Measurements from ENCODE around the gene OPRM1.

Gene OPRM1

DNA sequence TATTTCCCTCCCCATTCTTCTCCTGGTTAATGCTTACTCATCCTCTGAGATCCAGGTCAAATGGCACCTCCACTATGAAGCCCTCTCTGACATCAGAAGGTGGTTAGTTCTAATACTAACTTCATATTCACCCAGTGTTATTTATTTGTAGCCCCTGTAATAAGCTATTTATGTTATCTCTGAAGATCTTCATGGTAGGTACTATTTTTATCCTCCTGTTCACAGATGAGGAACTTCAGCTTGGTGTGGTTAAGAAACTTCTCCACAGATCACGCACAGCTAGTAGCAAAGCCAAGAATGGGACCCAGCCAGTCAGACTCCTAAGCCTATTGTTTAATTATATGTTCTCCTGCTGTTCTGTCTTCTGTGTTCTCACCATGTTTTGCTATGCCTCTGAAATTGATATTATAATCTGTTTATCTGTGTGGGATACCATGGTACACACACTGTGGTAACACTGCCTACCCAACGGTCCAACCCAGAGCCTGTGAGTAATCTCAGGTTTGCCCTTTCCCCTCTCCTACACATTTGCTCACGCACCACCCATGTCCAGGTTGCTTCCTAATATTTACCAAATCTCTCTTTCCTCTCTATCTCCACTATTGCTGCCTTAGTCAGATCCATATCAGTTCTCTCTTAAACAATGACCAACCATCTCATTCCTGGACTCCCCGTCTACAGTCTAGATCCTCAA is 219.2 kb downstream of the OPRM1 start:
- CTCF ChIA-PET, result interaction anchor here (1.7 kb wide), 1 partner anchor 19 kb away, joined by 5 read pairs; no protein-coding TSS in a partner anchor
- Mint-ChIP-seq H3K4me3 (no peak overlapping the region), H3K27ac (no peak overlapping the region), H3K9me3 (peaks cover 21% of the 10 kb centered on the region), H3K27me3 (no peaks in the 10 kb centered on the region), H3K36me3 (peaks cover 11% of the 10 kb centered on the region), H3K4me1 (peaks cover 17% of the 10 kb centered on the region)
- DNase-seq, result no peak

DNA sequence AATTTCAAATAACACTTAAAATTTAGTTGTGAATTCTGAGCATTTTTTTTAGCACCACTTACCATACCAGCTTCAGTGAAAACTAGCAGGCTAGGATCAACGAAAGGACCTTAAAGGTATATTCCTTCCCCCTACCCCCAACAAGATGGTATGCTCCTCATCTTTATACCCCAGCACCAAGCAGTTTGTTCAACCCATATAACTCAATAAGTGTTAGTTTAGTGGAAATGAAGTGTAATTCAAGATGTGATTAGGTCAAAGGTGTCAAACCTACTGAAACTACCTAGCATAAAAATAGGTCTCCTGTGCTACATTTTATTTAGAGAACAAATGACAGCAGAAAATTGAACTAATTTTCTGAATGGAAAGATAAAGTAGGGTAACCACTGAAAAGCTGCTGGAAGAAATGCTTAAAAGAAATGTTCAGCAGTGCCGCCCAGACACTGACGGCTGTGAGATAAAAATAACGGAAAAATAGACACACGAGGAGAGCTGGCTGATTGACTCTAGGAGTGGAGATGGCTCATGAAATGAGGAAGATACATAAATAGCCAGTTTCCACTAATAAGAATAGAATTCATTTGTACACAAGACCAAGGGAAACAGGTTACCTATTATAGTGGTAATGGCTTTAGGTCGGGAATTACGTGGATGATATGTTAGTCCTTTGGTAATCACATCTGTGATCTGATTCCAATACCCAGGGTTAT is 222.8 kb downstream of the OPRM1 start:
- H3K36me3 Mint-ChIP-seq, result peaks cover 3% of the 10 kb centered on the region
- H3K4me1 Mint-ChIP-seq, result peaks cover 26% of the 10 kb centered on the region
- H3K27me3 Mint-ChIP-seq, result no peaks in the 10 kb centered on the region
- H3K4me3 Mint-ChIP-seq, result no peak overlapping the region
- no peak overlapping the region for H3K27ac Mint-ChIP-seq
- DNase-seq, result no peak
- CTCF ChIA-PET, result interaction anchor here (1.2 kb wide), 1 partner anchor 107 kb away, joined by 3 read pairs; no protein-coding TSS in a partner anchor
- peaks cover 8% of the 10 kb centered on the region for H3K9me3 Mint-ChIP-seq

GRCh38 chr6:154266560-154267099 is 227.6 kb downstream of the OPRM1 start:
- Mint-ChIP-seq H3K9me3 (peaks cover 3% of the 10 kb centered on the region), H3K27me3 (peaks cover 8% of the 10 kb centered on the region), H3K36me3 (peaks cover 2% of the 10 kb centered on the region), H3K27ac (peak overlapping the region; percentile 47), H3K4me1 (peaks cover 28% of the 10 kb centered on the region), H3K4me3 (no peak overlapping the region)
- CTCF ChIA-PET, result interaction anchor here (1.1 to 1.8 kb wide), 4 partner anchors 10 to 110 kb away, joined by 4 to 6 read pairs (median 4); no protein-coding TSS in a partner anchor
- DNase-seq, result no peak

GRCh38 chr6:154267508-154268106 is 228.6 kb downstream of the OPRM1 start:
- Mint-ChIP-seq H3K4me1 (peaks cover 28% of the 10 kb centered on the region), H3K4me3 (no peak overlapping the region), H3K27ac (peak overlapping the region; percentile 60), H3K27me3 (peaks cover 8% of the 10 kb centered on the region), H3K36me3 (peaks cover 2% of the 10 kb centered on the region), H3K9me3 (peaks cover 3% of the 10 kb centered on the region)
- no peak for DNase-seq
- CTCF ChIA-PET, result interaction anchor here (0.7 to 1.3 kb wide), 5 partner anchors 9 to 827 kb away, joined by 3 to 5 read pairs (median 4); no protein-coding TSS in a partner anchor

- CTCF ChIA-PET, result interaction anchor here (1.2 kb wide), 1 partner anchor 112 kb away, joined by 3 read pairs; no protein-coding TSS in a partner anchor
- Mint-ChIP-seq H3K27me3 (peaks cover 8% of the 10 kb centered on the region), H3K4me3 (no peak overlapping the region), H3K27ac (peak overlapping the region; percentile 34), H3K4me1 (peaks cover 28% of the 10 kb centered on the region), H3K9me3 (peaks cover 3% of the 10 kb centered on the region), H3K36me3 (peaks cover 4% of the 10 kb centered on the region)
- no peak for DNase-seq
These were observed 229.4 kb downstream of the OPRM1 start for GRCh38 chr6:154268486-154268885.

DNA sequence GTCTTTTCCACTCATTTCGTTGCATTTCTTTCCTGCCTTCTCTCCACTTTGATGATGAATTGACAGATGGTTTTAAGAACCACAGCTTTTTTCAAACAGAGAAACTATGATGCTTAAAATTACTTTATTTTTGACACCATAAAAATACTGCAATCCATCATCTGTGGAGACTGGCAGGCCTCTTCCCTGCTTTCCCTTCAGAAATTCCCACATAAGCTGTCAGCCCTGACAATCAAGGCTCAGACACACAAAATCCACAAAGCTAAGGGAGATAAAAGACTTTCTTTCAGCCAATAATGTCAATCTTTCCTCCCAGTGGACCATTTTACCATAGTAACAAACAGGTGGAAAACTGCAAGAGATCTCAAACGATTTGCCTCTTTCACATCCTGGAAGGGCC is 235.1 kb downstream of the OPRM1 start:
- H3K27me3 Mint-ChIP-seq, result peaks cover 14% of the 10 kb centered on the region
- H3K4me3 Mint-ChIP-seq, result no peak overlapping the region
- no peaks in the 10 kb centered on the region for H3K9me3 Mint-ChIP-seq
- DNase-seq, result no peak
- CTCF ChIA-PET, result interaction anchor here (1.4 to 7.4 kb wide), 3 partner anchors 25 to 121 kb away, joined by 3 to 106 read pairs (median 95); no protein-coding TSS in a partner anchor
- H3K27ac Mint-ChIP-seq, result no peak overlapping the region
- peaks cover 2% of the 10 kb centered on the region for H3K36me3 Mint-ChIP-seq
- H3K4me1 Mint-ChIP-seq, result peaks cover 26% of the 10 kb centered on the region

DNA sequence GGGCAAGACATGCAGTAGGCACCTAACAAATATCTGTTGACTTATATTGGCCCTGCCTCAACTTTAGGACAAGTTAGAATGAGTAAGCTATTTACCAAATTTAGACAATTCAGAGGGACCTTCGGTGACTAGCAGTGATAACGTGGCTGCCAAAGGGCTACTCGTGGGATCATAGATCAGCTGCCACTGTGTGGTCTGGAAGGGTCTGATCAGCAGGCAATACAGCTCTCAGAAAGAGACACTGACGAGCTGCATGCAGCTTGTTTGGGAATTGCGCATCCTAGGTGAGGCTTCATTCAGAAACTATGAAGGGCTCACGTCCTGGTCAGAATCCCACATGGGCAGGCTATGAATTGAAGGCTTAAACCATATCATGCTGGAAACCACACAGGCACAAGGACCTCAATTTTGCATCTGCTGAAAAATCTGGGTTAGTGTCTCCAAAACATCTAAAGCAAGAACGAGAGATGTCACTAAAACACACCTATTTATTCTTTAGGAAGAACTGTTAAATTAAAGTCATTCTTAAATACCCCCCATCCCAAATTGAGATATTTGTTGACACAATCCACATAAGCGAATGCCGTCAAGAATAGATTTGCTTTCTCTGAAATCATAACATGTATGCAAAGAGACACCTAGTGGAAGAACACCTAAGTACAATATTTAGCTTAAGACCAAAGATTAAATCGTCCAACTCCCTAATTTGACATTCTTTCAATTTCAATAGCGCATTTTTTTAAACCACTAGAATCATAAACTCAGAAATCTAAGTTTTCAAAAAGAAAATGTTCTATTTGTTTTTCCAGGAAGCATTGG is 238.0 kb downstream of the OPRM1 start:
- CTCF ChIA-PET, result interaction anchor here (0.6 to 7.4 kb wide), 29 partner anchors 9 to 399 kb away, joined by 3 to 106 read pairs (median 4); no protein-coding TSS in a partner anchor
- Mint-ChIP-seq H3K4me1 (peaks cover 26% of the 10 kb centered on the region), H3K4me3 (peak overlapping the region; percentile 36), H3K9me3 (no peaks in the 10 kb centered on the region), H3K27me3 (peaks cover 14% of the 10 kb centered on the region), H3K27ac (no peak overlapping the region), H3K36me3 (peaks cover 2% of the 10 kb centered on the region)
- no peak for DNase-seq

DNA sequence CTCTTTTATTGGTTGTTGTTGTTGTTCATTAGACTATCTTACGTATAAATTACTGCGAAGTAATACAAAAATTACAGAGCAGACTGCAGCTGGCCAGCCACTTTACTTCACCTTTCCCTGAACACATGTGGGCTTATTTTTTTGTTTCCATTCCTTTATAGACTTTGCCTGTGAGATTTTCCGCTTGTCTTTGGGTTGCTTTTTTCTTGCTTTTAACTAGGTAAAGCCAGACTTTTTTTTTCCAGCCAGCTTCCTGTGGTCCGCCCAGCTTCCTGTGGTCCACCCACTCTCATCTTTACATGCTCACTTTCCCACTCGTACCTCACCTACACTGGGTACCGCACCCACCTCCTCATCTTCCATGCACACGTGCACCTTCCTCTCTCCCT is 238.6 kb downstream of the OPRM1 start:
- Mint-ChIP-seq H3K4me3 (peak overlapping the region; percentile 36), H3K36me3 (peaks cover 2% of the 10 kb centered on the region), H3K27ac (no peak overlapping the region), H3K4me1 (peaks cover 26% of the 10 kb centered on the region), H3K27me3 (peaks cover 14% of the 10 kb centered on the region), H3K9me3 (no peaks in the 10 kb centered on the region)
- CTCF ChIA-PET, result interaction anchor here (0.6 to 7.4 kb wide), 20 partner anchors 9 to 131 kb away, joined by 3 to 106 read pairs (median 4); no protein-coding TSS in a partner anchor
- no peak for DNase-seq

DNA sequence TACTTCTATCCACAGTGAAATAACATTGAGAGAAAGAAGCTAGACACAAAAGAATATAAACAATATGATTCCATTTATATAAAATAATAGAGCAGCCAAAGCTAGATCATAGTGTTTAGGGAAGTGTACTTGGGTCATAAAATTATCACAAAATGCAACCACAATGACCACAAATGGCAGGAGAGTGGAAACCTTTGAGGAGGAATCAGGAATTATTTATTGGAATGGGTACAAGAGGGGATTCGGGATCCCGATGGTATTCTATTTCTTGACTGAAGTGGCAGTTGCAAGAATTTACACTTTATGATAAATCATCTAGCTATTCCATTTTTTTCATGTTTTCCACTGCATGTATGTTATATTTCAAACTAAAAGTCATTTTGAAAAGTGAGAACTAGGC is 241.5 kb downstream of the OPRM1 start:
- no peaks in the 10 kb centered on the region for H3K36me3 Mint-ChIP-seq
- DNase-seq, result no peak
- peaks cover 12% of the 10 kb centered on the region for H3K27me3 Mint-ChIP-seq
- peaks cover 23% of the 10 kb centered on the region for H3K4me1 Mint-ChIP-seq
- CTCF ChIA-PET, result interaction anchor here (1.1 to 2.2 kb wide), 2 partner anchors 124 to 127 kb away, joined by 5 to 11 read pairs; no protein-coding TSS in a partner anchor
- H3K9me3 Mint-ChIP-seq, result no peaks in the 10 kb centered on the region
- no peak overlapping the region for H3K4me3 Mint-ChIP-seq
- no peak overlapping the region for H3K27ac Mint-ChIP-seq

- no peak for DNase-seq
- Mint-ChIP-seq H3K36me3 (no peaks in the 10 kb centered on the region), H3K27me3 (peaks cover 4% of the 10 kb centered on the region), H3K27ac (no peak overlapping the region), H3K4me1 (no peaks in the 10 kb centered on the region), H3K4me3 (no peak overlapping the region), H3K9me3 (no peaks in the 10 kb centered on the region)
- CTCF ChIA-PET, result no interaction called here
These were observed 245.3 kb downstream of the OPRM1 start for GRCh38 chr6:154284313-154284853.

- DNase-seq, result no peak
- no peaks in the 10 kb centered on the region for H3K4me1 Mint-ChIP-seq
- no peaks in the 10 kb centered on the region for H3K9me3 Mint-ChIP-seq
- H3K4me3 Mint-ChIP-seq, result no peak overlapping the region
- peaks cover 4% of the 10 kb centered on the region for H3K27me3 Mint-ChIP-seq
- no peak overlapping the region for H3K27ac Mint-ChIP-seq
- CTCF ChIA-PET, result no interaction called here
- H3K36me3 Mint-ChIP-seq, result no peaks in the 10 kb centered on the region
These were observed 246.8 kb downstream of the OPRM1 start for GRCh38 chr6:154285826-154286225.

- no peak overlapping the region for H3K27ac Mint-ChIP-seq
- CTCF ChIA-PET, result interaction anchor here (1.5 kb wide), 1 partner anchor 13 kb away, joined by 4 read pairs; no protein-coding TSS in a partner anchor
- no peak overlapping the region for H3K4me3 Mint-ChIP-seq
- no peaks in the 10 kb centered on the region for H3K4me1 Mint-ChIP-seq
- H3K9me3 Mint-ChIP-seq, result no peaks in the 10 kb centered on the region
- H3K27me3 Mint-ChIP-seq, result no peaks in the 10 kb centered on the region
- no peaks in the 10 kb centered on the region for H3K36me3 Mint-ChIP-seq
- DNase-seq, result no peak
These were observed 250.9 kb downstream of the OPRM1 start for GRCh38 chr6:154289818-154290508.
